BLaER1 treated with 17β-estradiol and CSF1 and Interleukin-3, amounts not matched to agents 10 nM and 100 nM (cell line): ENCODE measurements around the gene DAB2IP.

Source experiments
- H3K27ac ChIP-seq, 11 experiments: shearing (Covaris generic); formaldehyde crosslinking; 2 replicates each; pipeline ENCODE4 v1.8.1; 2022
- H3K27me3 ChIP-seq, 11 experiments: shearing (Covaris generic); formaldehyde crosslinking; 2 replicates each; pipeline ENCODE4 v1.8.1; 2022
- H3K36me3 ChIP-seq, 11 experiments: shearing (Covaris generic); formaldehyde crosslinking; 2 replicates each; pipeline ENCODE4 v1.8.1; 2022
- H3K4me1 ChIP-seq, 10 experiments: shearing (Covaris generic); formaldehyde crosslinking; 2 replicates each; pipeline ENCODE4 v1.8.1; 2022
- H3K4me2 ChIP-seq, 11 experiments: shearing (Covaris generic); formaldehyde crosslinking; 2 replicates each; pipeline ENCODE4 v1.8.1; 2022
- H3K4me3 ChIP-seq, 10 experiments: shearing (Covaris generic); formaldehyde crosslinking; 2 replicates each; pipeline ENCODE4 v1.8.1; 2022
- H3K9ac ChIP-seq, 11 experiments: shearing (Covaris generic); formaldehyde crosslinking; 2 replicates each; pipeline ENCODE4 v1.8.1; 2022
- H3K9me3 ChIP-seq, 11 experiments: shearing (Covaris generic); formaldehyde crosslinking; replicated peaks in 1 of 11; 2 replicates each; pipeline ENCODE4 v1.8.1; 2022
- H4K20me1 ChIP-seq, 11 experiments: shearing (Covaris generic); formaldehyde crosslinking; 2 replicates each; pipeline ENCODE4 v1.8.1; 2022
- Cebpa-rat ChIP-seq, 11 experiments: shearing (Covaris generic); IDR thresholded peaks; 2 replicates each; pipeline ENCODE4 v1.8.1; 2022

The DAB2IP gene

DNA sequence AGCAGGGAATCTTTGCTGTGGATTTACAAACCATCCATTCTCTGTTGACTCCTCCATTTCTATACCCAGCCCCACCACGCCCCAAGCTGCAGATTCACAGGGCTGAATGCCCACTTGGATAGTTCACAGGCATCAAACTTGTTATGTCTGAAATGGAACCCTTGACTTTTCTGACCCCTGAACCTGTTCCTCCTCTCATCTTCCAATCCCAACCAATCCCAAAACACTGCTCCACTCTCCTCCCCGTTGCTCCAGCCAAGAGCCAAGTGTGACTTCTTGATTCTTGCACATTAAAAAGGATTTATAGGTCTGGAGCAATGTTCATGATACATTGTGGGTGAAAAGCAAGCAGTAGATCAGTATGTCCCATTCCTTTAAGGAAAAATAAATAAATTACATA is 145.6 kb downstream of the DAB2IP start:
- H3K4me3 ChIP-seq: no peak overlapping the region
- H3K36me3 ChIP-seq: no peaks in the 10 kb centered on the region
- no peak overlapping the region for H3K9ac ChIP-seq
- H3K4me2 ChIP-seq: no peak overlapping the region
- H3K27ac ChIP-seq: no peak overlapping the region
- no peaks in the 10 kb centered on the region for H3K9me3 ChIP-seq
- H3K4me1 ChIP-seq: no peaks in the 10 kb centered on the region
- no peaks in the 10 kb centered on the region for H3K27me3 ChIP-seq
- TF ChIP-seq Cebpa-rat (IDR thresholded peaks at IDR 0.05): no peak
- no peaks in the 10 kb centered on the region for H4K20me1 ChIP-seq

DNA sequence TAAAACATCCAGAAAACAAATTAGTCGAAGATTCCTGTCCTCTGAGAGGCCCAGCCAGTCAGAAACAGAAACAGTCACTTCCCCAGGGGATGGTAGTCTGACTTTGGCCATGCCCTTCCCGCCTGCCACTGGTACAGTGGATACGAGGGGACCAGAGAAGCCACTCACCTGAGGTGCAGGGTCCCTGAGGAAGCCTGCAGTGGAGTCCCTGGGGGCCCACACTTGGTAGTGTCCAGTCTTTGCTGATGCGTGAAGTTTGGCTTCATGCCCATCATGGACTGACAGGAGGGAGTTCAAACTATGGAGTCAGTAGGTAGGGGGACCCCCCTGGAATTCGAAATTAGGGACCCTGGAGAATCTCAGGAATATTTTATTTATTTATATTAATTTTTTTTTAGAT is 147.5 kb downstream of the DAB2IP start:
- H3K27me3 ChIP-seq: no peaks in the 10 kb centered on the region
- H3K4me3 ChIP-seq: no peak overlapping the region
- no peak overlapping the region for H3K27ac ChIP-seq
- H3K4me1 ChIP-seq: no peaks in the 10 kb centered on the region
- H3K36me3 ChIP-seq: no peaks in the 10 kb centered on the region
- H3K9ac ChIP-seq: no peak overlapping the region
- no peak for TF ChIP-seq Cebpa-rat (IDR thresholded peaks at IDR 0.05)
- H3K9me3 ChIP-seq: peaks cover 0 to 4% (median 0%) of the 10 kb centered on the region in 11 experiments; a peak in 3 of 22 replicates
- H3K4me2 ChIP-seq: no peak overlapping the region
- no peaks in the 10 kb centered on the region for H4K20me1 ChIP-seq

DNA sequence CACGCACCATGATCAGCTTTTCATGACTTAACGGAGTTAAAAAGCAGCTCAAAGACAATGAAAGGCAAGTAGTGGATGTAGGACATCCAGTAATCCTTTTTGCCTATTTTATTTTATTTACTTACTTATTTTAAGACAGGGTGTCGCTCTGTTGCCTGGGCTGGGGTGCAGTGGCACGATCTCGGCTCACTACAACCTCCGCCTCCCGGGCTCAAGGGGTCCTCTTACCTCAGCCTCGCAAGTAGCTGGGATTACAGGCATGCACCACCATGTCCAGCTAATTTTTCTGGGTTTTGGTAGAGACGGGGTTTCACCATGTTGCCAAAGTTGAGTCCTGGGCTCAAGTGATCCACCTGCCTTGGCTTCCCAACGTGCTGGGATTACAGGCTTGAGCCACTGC is 148.9 kb downstream of the DAB2IP start:
- TF ChIP-seq Cebpa-rat (IDR thresholded peaks at IDR 0.05): no peak
- Histone ChIP-seq H3K9me3 (peaks cover 7 to 15% (median 11%) of the 10 kb centered on the region in 11 experiments; a peak in 16 of 22 replicates), H3K27ac (no peak overlapping the region), H3K9ac (no peak overlapping the region), H3K4me3 (no peak overlapping the region), H3K27me3 (no peaks in the 10 kb centered on the region), H3K36me3 (no peaks in the 10 kb centered on the region), H4K20me1 (no peaks in the 10 kb centered on the region), H3K4me2 (no peak overlapping the region), H3K4me1 (no peaks in the 10 kb centered on the region)

DNA sequence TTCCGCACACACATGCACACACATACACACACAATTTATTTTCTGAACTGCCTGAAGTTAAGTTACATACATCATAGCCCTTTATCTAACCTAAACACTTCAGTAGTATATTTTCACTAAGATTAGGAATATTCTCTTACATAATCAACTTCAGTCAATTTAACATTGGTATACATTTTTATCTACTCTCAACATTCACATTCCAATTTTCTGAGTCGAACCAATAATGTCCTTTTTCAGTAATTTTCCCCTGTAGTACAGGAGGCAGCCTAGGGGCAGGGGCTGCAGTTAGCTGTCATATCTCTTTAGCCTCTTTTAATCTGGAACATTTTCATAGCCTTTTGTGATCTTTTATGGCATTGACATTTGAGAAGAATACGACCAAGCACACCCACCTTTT is 150.1 kb downstream of the DAB2IP start:
- H3K4me1 ChIP-seq: no peaks in the 10 kb centered on the region
- no peak overlapping the region for H3K4me3 ChIP-seq
- no peak overlapping the region for H3K27ac ChIP-seq
- H3K9ac ChIP-seq: no peak overlapping the region
- no peaks in the 10 kb centered on the region for H4K20me1 ChIP-seq
- H3K36me3 ChIP-seq: no peaks in the 10 kb centered on the region
- H3K9me3 ChIP-seq: peaks cover 7 to 15% (median 11%) of the 10 kb centered on the region in 11 experiments; a peak in 16 of 22 replicates
- H3K4me2 ChIP-seq: no peak overlapping the region
- no peaks in the 10 kb centered on the region for H3K27me3 ChIP-seq
- TF ChIP-seq Cebpa-rat (IDR thresholded peaks at IDR 0.05): no peak

DNA sequence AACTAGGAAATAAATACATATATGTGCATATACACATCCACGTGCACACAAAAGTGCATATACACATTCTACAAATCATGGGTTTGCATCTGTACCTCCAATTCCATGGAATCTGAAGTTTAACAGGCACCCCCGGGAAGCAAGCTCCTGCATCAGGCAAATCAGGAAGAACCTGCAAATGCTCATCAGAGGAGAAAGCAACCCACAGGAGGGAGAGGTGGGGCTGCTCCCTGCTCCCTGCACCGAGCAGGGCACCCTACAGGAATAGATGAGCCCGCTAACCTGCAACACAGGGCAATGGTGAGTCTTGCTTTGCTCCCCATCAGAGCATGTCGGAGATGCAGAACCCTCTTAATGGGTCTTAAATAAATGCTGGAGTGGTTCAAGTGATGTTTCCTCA is 151.3 kb downstream of the DAB2IP start:
- H3K9ac ChIP-seq: no peak overlapping the region
- no peak overlapping the region for H3K27ac ChIP-seq
- no peaks in the 10 kb centered on the region for H3K4me1 ChIP-seq
- TF ChIP-seq Cebpa-rat (IDR thresholded peaks at IDR 0.05): no peak
- H4K20me1 ChIP-seq: no peaks in the 10 kb centered on the region
- peaks cover 7 to 15% (median 11%) of the 10 kb centered on the region in 11 experiments; a peak in 16 of 22 replicates for H3K9me3 ChIP-seq
- H3K36me3 ChIP-seq: no peaks in the 10 kb centered on the region
- H3K4me3 ChIP-seq: no peak overlapping the region
- H3K27me3 ChIP-seq: no peaks in the 10 kb centered on the region
- H3K4me2 ChIP-seq: no peak overlapping the region

DNA sequence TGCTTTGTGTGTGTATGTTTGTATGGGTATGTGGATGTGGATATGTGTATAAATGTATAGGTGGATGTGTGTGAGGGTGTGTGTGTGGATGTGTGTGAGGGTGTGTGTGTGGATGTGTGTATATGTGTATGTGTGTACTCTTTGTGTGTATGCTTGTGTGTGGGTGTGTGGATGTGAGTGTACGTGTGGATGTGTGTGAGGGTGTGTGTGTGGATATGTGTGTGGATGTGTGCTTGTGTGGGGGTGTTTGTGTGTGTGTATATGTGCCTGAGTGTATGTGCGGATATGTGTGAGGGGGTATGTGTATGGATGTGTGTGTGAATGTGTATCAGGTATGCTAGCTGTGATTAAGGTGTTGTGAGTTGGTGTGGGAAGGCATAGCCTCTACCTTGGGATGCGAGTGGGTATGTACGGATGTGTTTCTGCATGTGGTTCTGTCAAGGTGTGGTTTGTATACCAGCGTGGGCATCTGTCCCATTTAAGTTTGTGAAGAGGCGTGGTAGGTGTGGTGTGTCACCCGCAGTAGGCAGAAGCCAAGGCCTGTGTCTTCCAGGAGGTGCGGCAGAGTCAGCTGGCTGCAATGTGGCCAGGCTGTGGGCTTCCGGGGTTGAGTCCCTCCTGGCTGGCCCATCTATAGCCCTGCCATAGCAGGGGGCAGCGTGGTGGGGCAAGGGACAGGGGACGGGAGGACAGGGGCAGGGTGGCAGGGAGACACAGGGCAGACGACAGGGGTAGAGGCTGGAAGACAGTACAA is 155.8 kb downstream of the DAB2IP start:
- Histone ChIP-seq H3K4me2 (no peak overlapping the region), H3K9ac (no peak overlapping the region), H3K4me1 (no peaks in the 10 kb centered on the region), H4K20me1 (no peaks in the 10 kb centered on the region), H3K27me3 (no peaks in the 10 kb centered on the region), H3K27ac (no peak overlapping the region), H3K4me3 (no peak overlapping the region), H3K9me3 (peaks cover 7 to 15% (median 11%) of the 10 kb centered on the region in 11 experiments; a peak in 16 of 22 replicates), H3K36me3 (no peaks in the 10 kb centered on the region)
- TF ChIP-seq Cebpa-rat (IDR thresholded peaks at IDR 0.05): no peak

DNA sequence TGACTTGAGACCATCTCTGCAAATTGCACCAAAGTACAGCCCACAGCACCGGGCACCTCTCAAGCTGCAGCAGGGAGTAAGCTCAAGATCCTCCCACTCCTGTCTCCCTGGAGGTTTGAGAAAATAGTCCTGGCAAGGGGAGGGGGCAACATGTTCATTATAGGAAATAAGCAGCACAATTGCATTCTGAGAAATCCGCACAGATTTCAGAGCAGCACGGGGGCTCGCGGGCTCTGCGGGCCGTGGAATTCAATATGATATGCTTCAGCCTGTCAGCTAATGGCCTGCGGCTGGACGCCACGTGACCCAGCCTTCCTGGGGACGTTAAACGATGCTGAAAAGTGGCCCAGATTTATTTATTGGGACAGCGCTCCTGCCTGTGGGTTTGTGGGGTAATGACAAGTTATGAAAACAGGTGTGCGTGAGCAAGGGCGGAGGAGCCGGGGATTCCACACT is 156.4 kb downstream of the DAB2IP start:
- no peak overlapping the region for H3K27ac ChIP-seq
- TF ChIP-seq Cebpa-rat (IDR thresholded peaks at IDR 0.05): no peak
- no peak overlapping the region for H3K4me2 ChIP-seq

DNA sequence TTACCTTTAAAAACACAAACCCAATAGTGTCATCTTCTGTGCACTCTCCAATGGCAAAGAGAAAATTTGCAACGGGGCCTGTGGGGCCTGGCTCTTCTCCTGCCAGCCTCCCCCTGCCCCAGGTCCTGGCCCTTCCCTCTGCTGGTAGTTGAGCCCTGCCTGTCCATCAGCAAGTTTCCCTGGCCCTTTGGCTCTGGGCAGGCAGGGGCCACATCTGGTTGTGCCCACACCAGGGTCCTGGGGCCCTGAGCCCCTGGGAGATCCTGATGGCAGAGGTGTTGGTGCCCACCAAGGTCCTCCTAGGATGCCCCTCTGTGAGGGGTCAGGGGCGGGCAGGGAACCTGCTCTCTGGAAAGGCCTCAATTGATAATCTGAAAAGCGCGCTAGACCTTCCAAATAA is 157.3 kb downstream of the DAB2IP start:
- Histone ChIP-seq H3K9ac (no peak overlapping the region), H3K27ac (no peak overlapping the region), H4K20me1 (no peaks in the 10 kb centered on the region), H3K4me3 (no peak overlapping the region), H3K4me1 (no peaks in the 10 kb centered on the region), H3K9me3 (peaks cover 7 to 14% (median 11%) of the 10 kb centered on the region in 11 experiments; a peak in 16 of 22 replicates), H3K27me3 (no peaks in the 10 kb centered on the region), H3K4me2 (no peak overlapping the region), H3K36me3 (no peaks in the 10 kb centered on the region)
- no peak for TF ChIP-seq Cebpa-rat (IDR thresholded peaks at IDR 0.05)

More for the DNA sequence above, 156.4 kb downstream of the DAB2IP start:
- Histone ChIP-seq H3K36me3 (no peaks in the 10 kb centered on the region), H3K4me1 (no peaks in the 10 kb centered on the region), H3K9me3 (peaks cover 7 to 15% (median 11%) of the 10 kb centered on the region in 11 experiments; a peak in 16 of 22 replicates), H3K9ac (no peak overlapping the region), H3K4me3 (no peak overlapping the region), H4K20me1 (no peaks in the 10 kb centered on the region), H3K27me3 (no peaks in the 10 kb centered on the region)

DNA sequence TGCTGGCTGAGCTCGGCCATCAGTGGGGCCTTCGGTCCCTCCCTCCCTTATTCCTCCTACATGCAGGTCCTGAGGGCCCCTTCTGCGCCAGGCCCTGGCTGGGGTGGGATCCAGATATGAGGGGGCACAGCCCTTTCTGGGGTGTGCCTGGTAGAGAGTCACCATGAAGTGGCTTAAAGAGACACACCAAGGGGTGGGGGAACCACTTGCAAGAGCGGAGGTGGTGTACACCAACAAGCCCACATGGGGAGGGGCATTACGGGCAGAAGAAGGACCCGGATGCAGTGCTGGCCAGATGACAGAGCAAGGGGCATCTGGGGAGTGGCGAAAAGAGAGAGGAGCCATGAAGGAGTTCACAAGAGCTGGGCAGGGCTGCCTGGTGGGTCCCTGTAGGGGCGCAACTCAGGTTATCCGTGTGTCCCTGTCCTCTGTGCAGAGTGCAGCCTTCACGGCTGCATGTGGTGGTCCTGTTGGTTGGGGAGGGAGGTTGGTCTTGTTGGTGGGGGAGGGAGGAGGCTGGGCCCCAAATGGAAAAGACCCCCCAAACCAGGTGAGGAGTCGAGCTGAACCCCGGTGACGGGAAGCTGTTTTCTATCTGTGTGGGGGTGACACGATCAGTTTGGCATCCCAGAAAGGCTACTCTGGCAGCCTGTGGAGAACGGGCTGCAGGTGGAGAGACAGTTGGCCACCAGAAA is 158.1 kb downstream of the DAB2IP start:
- Histone ChIP-seq H3K36me3 (no peaks in the 10 kb centered on the region), H3K27ac (no peak overlapping the region), H4K20me1 (no peaks in the 10 kb centered on the region), H3K4me1 (peaks cover 0 to under 1% (median 0%) of the 10 kb centered on the region in 10 experiments; a peak in 2 of 20 replicates), H3K4me3 (no peak overlapping the region), H3K9ac (no peak overlapping the region), H3K4me2 (no peak overlapping the region), H3K27me3 (no peaks in the 10 kb centered on the region), H3K9me3 (peaks cover 2 to 8% (median 6%) of the 10 kb centered on the region in 11 experiments; a peak in 16 of 22 replicates)
- no peak for TF ChIP-seq Cebpa-rat (IDR thresholded peaks at IDR 0.05)
